Mesendoderm (in vitro differentiated cells): ENCODE data around the gene TOMM20L.
A peak's percentile ranks its signal among the peaks of the same experiment; 100 is the strongest.
"Not testable (repeated sequence)": the region's sequence is repeated elsewhere in the genome, so short reads cannot be mapped to it uniquely, and the experiment has no call there.

Source experiments
- DNase-seq: peaks from one replicate; pipeline ENCODE4 v3.0.0; 2013
- H2AK5ac ChIP-seq: 2 replicates; pipeline ENCODE4 v1.6.1; 2013; ENCODE audit warnings: low read length, inconsistent platforms
- H2BK120ac ChIP-seq: 2 replicates; pipeline ENCODE4 v1.6.1; 2013; ENCODE audit warnings: low read depth, mild to moderate bottlenecking, low read length, moderate library complexity, mixed read lengths
- H2BK15ac ChIP-seq: replicated peaks from 2 replicates; pipeline ENCODE4 v1.6.1; 2013; ENCODE audit warnings: low read depth, mild to moderate bottlenecking, moderate library complexity
- H2BK5ac ChIP-seq: 2 replicates; pipeline ENCODE4 v1.6.1; 2013; ENCODE audit warnings: low read length, inconsistent platforms
- H3K18ac ChIP-seq: 2 replicates; pipeline ENCODE4 v1.6.1; 2013; ENCODE audit warnings: mild to moderate bottlenecking, low read length, mixed read lengths
- H3K23ac ChIP-seq: one replicate; pipeline ENCODE4 v1.6.1; 2013; ENCODE audit warnings: low read length
- H3K27ac ChIP-seq: 2 replicates; pipeline ENCODE4 v1.5.1; 2013; ENCODE audit warnings: low read depth, mild to moderate bottlenecking, inconsistent platforms, low read length, moderate library complexity
- H3K27me3 ChIP-seq: 2 replicates; pipeline ENCODE4 v1.6.1; 2013; ENCODE audit warnings: low read length, control low read depth, mild to moderate bottlenecking, inconsistent platforms; ENCODE audit not compliant: insufficient read depth, poor library complexity
- H3K36me3 ChIP-seq: 2 replicates; pipeline ENCODE4 v1.6.1; 2013; ENCODE audit warnings: low read length, inconsistent platforms; ENCODE audit not compliant: control insufficient read depth, insufficient read depth
- H3K4ac ChIP-seq: one replicate; pipeline ENCODE4 v1.6.1; 2013; ENCODE audit warnings: low read depth, mild to moderate bottlenecking, low read length, moderate library complexity
- H3K4me1 ChIP-seq: 2 replicates; pipeline ENCODE4 v1.6.1; 2013; ENCODE audit warnings: low read depth, low read length, inconsistent platforms; ENCODE audit not compliant: control insufficient read depth
- H3K4me2 ChIP-seq: 2 replicates; pipeline ENCODE4 v1.6.1; 2013; ENCODE audit warnings: low read length
- H3K4me3 ChIP-seq: 2 replicates; pipeline ENCODE4 v1.5.1; 2013; ENCODE audit warnings: mild to moderate bottlenecking, low read length
- H3K56ac ChIP-seq: one replicate; pipeline ENCODE4 v1.6.1; 2013; ENCODE audit warnings: low read length
- H3K79me1 ChIP-seq: 2 replicates; pipeline ENCODE4 v1.6.1; 2013; ENCODE audit warnings: low read length, inconsistent platforms
- H3K79me2 ChIP-seq: 2 replicates; pipeline ENCODE4 v1.6.1; 2013; ENCODE audit warnings: mild to moderate bottlenecking, low read length; ENCODE audit not compliant: control insufficient read depth, insufficient read depth
- H3K9ac ChIP-seq: 2 replicates; pipeline ENCODE4 v1.6.1; 2013; ENCODE audit warnings: low read length, inconsistent platforms
- H4K5ac ChIP-seq: one replicate; pipeline ENCODE4 v1.6.1; 2013; ENCODE audit warnings: low read length
- H4K8ac ChIP-seq: one replicate; pipeline ENCODE4 v1.6.1; 2013; ENCODE audit warnings: low read depth, mild to moderate bottlenecking, control low read depth, low read length, moderate library complexity
- WGBS: extraction: QIAGEN DNeasy Blood & Tissue Kit; methylation state at CpG from one replicate; pipeline ENCODE4 v1.1.7; 2013; ENCODE audit warnings: low lambda C conversion rate, missing lambda C conversion rate; ENCODE audit not compliant: insufficient coverage; ENCODE audit errors: extremely low coverage; 5-methylcytosine and 5-hydroxymethylcytosine counted together

Gene TOMM20L

GRCh38 chr14:58414845-58415244 lies 19.1 kb downstream of the TOMM20L start:
- Histone ChIP-seq H2BK120ac (no peak overlapping the region), H3K4me3 (no peak overlapping the region), H4K5ac (no peak overlapping the region), H2BK5ac (no peak overlapping the region), H2BK15ac (no peak overlapping the region), H3K27me3 (no peaks in the 10 kb centered on the region), H4K8ac (no peak overlapping the region), H3K4me2 (no peak overlapping the region), H3K4me1 (no peaks in the 10 kb centered on the region), H3K9ac (no peak overlapping the region), H3K4ac (no peak overlapping the region), H3K27ac (no peak overlapping the region), H3K36me3 (peaks cover 2% of the 10 kb centered on the region), H3K18ac (no peak overlapping the region), H3K56ac (no peak overlapping the region), H2AK5ac (no peak overlapping the region), H3K79me1 (no peaks in the 10 kb centered on the region), H3K79me2 (no peaks in the 10 kb centered on the region), H3K23ac (no peak overlapping the region)
- no CpG with 5 or more reads among the region's 1 CpG for WGBS
- peak; percentile 79 for DNase-seq

- Histone ChIP-seq H3K23ac (no peak overlapping the region), H3K79me1 (no peaks in the 10 kb centered on the region), H3K27me3 (no peaks in the 10 kb centered on the region), H3K18ac (no peak overlapping the region), H3K4me2 (no peak overlapping the region), H3K4me1 (no peaks in the 10 kb centered on the region), H4K8ac (no peak overlapping the region), H3K27ac (no peak overlapping the region), H2BK120ac (no peak overlapping the region), H2BK5ac (no peak overlapping the region), H4K5ac (no peak overlapping the region), H3K4ac (no peak overlapping the region), H2BK15ac (no peak overlapping the region), H3K4me3 (no peak overlapping the region), H2AK5ac (no peak overlapping the region), H3K56ac (no peak overlapping the region), H3K36me3 (peaks cover 2% of the 10 kb centered on the region), H3K79me2 (no peaks in the 10 kb centered on the region), H3K9ac (no peak overlapping the region)
- WGBS, result no CpG with 5 or more reads among the region's 10 CpGs
- no peak for DNase-seq
These were observed 20.2 kb downstream of the TOMM20L start for GRCh38 chr14:58415636-58416547.

GRCh38 chr14:58416934-58417333 lies 21.2 kb downstream of the TOMM20L start:
- not testable (repeated sequence) for H3K56ac ChIP-seq, H3K36me3 ChIP-seq, H3K4me3 ChIP-seq, H4K8ac ChIP-seq, H2BK5ac ChIP-seq, H3K79me2 ChIP-seq, H4K5ac ChIP-seq, DNase-seq, H2BK120ac ChIP-seq, H3K4me1 ChIP-seq, H3K4ac ChIP-seq, H3K79me1 ChIP-seq, H3K27me3 ChIP-seq, H3K23ac ChIP-seq, H2AK5ac ChIP-seq, H3K9ac ChIP-seq, H3K27ac ChIP-seq, H3K18ac ChIP-seq, H3K4me2 ChIP-seq, H2BK15ac ChIP-seq
- no CpG with 5 or more reads among the region's 1 CpG for WGBS

GRCh38 chr14:58426670-58427280 lies 31.0 kb downstream of the TOMM20L start:
- Histone ChIP-seq H3K18ac (peak overlapping the region; percentile 21), H4K8ac (peak overlapping the region; percentile 30), H3K4me2 (peak overlapping the region; percentile 55), H3K9ac (peak overlapping the region; percentile 81), H3K4ac (peak overlapping the region; percentile 17), H3K27ac (no peak overlapping the region), H3K36me3 (no peaks in the 10 kb centered on the region), H3K79me2 (peaks cover 6% of the 10 kb centered on the region), H3K23ac (no peak overlapping the region), H2BK5ac (peak overlapping the region; percentile 10), H2BK120ac (no peak overlapping the region), H2AK5ac (no peak overlapping the region), H3K27me3 (no peaks in the 10 kb centered on the region), H4K5ac (peak overlapping the region; percentile 7), H2BK15ac (no peak overlapping the region), H3K4me1 (no peaks in the 10 kb centered on the region), H3K4me3 (peak overlapping the region; percentile 69), H3K79me1 (peaks cover 2% of the 10 kb centered on the region), H3K56ac (peak overlapping the region; percentile 91)
- no CpG with 5 or more reads among the region's 35 CpGs for WGBS
- peak; percentile 86 for DNase-seq

- no peak within 1 kb of the TSS for H2BK120ac ChIP-seq
- H4K5ac ChIP-seq, result peak within 1 kb of the TSS; percentile 7
- H3K79me2 ChIP-seq, result peaks cover 6% of the 10 kb centered on the region
- H3K23ac ChIP-seq, result no peak within 1 kb of the TSS
- H3K36me3 ChIP-seq, result no peaks in the 10 kb centered on the region
- peak within 1 kb of the TSS; percentile 17 for H3K4ac ChIP-seq
- H3K4me3 ChIP-seq, result peak within 1 kb of the TSS; percentile 93
- no peaks in the 10 kb centered on the region for H3K27me3 ChIP-seq
- peaks cover 2% of the 10 kb centered on the region for H3K79me1 ChIP-seq
- H3K4me2 ChIP-seq, result peak within 1 kb of the TSS; percentile 70
- peak within 1 kb of the TSS; percentile 21 for H3K18ac ChIP-seq
- H2BK15ac ChIP-seq, result no peak within 1 kb of the TSS
- H2AK5ac ChIP-seq, result no peak within 1 kb of the TSS
- no peaks in the 10 kb centered on the region for H3K4me1 ChIP-seq
- H4K8ac ChIP-seq, result peak within 1 kb of the TSS; percentile 30
- H3K56ac ChIP-seq, result peak within 1 kb of the TSS; percentile 91
- WGBS, result no CpG with 5 or more reads among the region's 33 CpGs
- no peak within 1 kb of the TSS for H3K27ac ChIP-seq
- peak; percentile 99 for DNase-seq
- peak within 1 kb of the TSS; percentile 10 for H2BK5ac ChIP-seq
- H3K9ac ChIP-seq, result peak within 1 kb of the TSS; percentile 81
These were observed 31.8 kb downstream of the TOMM20L start, which contains the start of the genes KIAA0586 and TIMM9 for GRCh38 chr14:58427281-58428117. Gene KIAA0586, plus strand, starts transcription at chr14:58427719. Its CDS starts 546 bp downstream, at chr14:58428265. Gene TIMM9, minus strand, starts transcription at chr14:58427531. Its CDS starts 15,586 bp downstream, at chr14:58411945.
